ENCODE measurements around the gene LAMB1.

LAMB1 gene

DNA sequence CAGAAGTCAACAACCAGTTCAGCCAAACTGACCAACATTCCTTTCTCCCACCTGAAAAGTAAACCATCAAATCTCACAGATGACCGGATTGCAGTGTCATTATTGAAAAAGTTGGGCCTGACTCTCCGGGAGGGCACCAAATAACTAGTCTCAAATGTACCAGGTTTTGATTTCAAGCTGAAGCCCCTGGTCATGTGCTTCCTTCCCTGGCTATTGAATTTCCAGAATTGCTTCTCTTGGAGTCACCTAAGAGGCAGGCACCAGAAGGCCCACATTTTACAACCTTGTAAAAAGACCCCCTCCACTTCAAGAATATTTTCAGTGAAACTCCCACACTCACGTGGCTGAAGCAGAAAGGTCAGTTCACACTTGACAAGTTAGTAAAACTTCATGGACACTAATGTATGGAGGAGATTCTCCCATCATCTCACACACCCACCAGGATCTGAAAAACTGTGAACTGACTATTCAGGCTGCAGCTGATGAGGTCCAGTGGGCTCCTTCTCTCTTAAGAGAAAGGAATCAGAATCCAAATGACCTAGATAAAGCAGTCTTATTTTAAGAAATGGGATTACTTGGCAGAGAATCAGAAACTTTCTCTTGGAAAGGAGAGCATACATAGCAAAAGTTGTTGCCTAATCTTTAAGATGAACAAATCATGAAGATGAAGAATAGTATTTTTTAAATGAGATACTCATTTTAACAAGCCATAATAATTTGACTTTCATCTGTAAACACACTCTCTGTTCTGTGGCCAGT lies 58.4 kb downstream of the LAMB1 start:
- no peak for TF ChIP-seq POLR2A (IDR thresholded peaks at IDR 0.05; ENCODE audit: low read depth, low read length)
- no peak for TF ChIP-seq SPI1 (IDR thresholded peaks at IDR 0.05; ENCODE audit: low read depth, low read length)
- TF ChIP-seq POU2F2 (IDR thresholded peaks at IDR 0.05; ENCODE audit: low read depth, low read length) = no peak
- TF ChIP-seq POLR2AphosphoS5 (IDR thresholded peaks at IDR 0.05; ENCODE audit: low read depth, low read length) = no peak
- TF ChIP-seq TAF1 (IDR thresholded peaks at IDR 0.05; ENCODE audit: low read depth, low read length) = no peak
- TF ChIP-seq PAX5 (IDR thresholded peaks at IDR 0.05; ENCODE audit: insufficient read depth, low read length, severe bottlenecking) = no peak
- DNase-seq (ENCODE audit: insufficient read length, low spot score) (no peak), FAIRE-seq (no peak)

DNA sequence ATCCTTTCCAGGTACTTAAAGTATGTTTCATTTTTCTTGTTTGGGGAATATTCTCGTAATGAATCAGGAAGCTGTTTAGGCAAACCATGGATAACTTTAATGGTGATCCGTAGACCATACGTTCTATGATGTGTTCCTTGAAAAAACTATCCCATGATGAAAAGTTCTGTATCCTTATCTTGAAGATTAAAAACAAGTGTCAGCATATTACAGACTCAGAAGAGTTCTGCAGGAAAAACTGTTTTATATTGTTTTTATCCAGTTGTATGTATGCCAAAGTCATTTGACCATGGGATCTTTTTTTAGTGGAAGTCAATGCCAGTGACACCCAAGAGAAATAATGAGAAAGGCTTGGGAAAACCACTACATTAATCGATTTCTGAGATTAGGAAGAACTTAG lies 59.9 kb downstream of the LAMB1 start:
- FAIRE-seq (no peak), DNase-seq (ENCODE audit: insufficient read length, low spot score) (no peak)
- no peak for TF ChIP-seq TAF1 (IDR thresholded peaks at IDR 0.05; ENCODE audit: low read depth, low read length)
- no peak for TF ChIP-seq POLR2A (IDR thresholded peaks at IDR 0.05; ENCODE audit: low read depth, low read length)
- no peak for TF ChIP-seq PAX5 (IDR thresholded peaks at IDR 0.05; ENCODE audit: insufficient read depth, low read length, severe bottlenecking)
- TF ChIP-seq SPI1 (IDR thresholded peaks at IDR 0.05; ENCODE audit: low read depth, low read length) = no peak
- no peak for TF ChIP-seq POLR2AphosphoS5 (IDR thresholded peaks at IDR 0.05; ENCODE audit: low read depth, low read length)
- no peak for TF ChIP-seq POU2F2 (IDR thresholded peaks at IDR 0.05; ENCODE audit: low read depth, low read length)

DNA sequence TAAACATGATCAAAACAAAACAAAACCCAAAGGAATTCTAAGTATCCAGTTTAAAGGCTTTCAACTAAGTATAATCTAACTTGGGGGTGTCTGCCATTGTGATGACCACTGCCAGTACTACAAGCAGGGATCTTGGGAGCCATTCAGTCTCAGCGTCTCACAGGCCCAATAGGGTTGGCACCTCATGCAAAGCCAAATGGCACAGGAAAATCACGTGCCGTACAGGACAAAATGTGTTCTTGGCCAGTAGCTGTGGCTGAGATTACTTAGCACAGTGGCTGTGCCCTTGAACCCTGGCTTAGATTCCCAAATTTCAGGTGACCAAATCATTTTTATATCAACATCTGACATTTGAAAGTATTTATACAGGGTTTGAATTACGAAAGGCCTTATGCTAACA lies 62.0 kb downstream of the LAMB1 start:
- FAIRE-seq (no peak), DNase-seq (ENCODE audit: insufficient read length, low spot score) (no peak)
- no peak for TF ChIP-seq TAF1 (IDR thresholded peaks at IDR 0.05; ENCODE audit: low read depth, low read length)
- no peak for TF ChIP-seq POLR2A (IDR thresholded peaks at IDR 0.05; ENCODE audit: low read depth, low read length)
- no peak for TF ChIP-seq POU2F2 (IDR thresholded peaks at IDR 0.05; ENCODE audit: low read depth, low read length)
- no peak for TF ChIP-seq SPI1 (IDR thresholded peaks at IDR 0.05; ENCODE audit: low read depth, low read length)
- TF ChIP-seq PAX5 (IDR thresholded peaks at IDR 0.05; ENCODE audit: insufficient read depth, low read length, severe bottlenecking) = no peak
- TF ChIP-seq POLR2AphosphoS5 (IDR thresholded peaks at IDR 0.05; ENCODE audit: low read depth, low read length) = no peak

DNA sequence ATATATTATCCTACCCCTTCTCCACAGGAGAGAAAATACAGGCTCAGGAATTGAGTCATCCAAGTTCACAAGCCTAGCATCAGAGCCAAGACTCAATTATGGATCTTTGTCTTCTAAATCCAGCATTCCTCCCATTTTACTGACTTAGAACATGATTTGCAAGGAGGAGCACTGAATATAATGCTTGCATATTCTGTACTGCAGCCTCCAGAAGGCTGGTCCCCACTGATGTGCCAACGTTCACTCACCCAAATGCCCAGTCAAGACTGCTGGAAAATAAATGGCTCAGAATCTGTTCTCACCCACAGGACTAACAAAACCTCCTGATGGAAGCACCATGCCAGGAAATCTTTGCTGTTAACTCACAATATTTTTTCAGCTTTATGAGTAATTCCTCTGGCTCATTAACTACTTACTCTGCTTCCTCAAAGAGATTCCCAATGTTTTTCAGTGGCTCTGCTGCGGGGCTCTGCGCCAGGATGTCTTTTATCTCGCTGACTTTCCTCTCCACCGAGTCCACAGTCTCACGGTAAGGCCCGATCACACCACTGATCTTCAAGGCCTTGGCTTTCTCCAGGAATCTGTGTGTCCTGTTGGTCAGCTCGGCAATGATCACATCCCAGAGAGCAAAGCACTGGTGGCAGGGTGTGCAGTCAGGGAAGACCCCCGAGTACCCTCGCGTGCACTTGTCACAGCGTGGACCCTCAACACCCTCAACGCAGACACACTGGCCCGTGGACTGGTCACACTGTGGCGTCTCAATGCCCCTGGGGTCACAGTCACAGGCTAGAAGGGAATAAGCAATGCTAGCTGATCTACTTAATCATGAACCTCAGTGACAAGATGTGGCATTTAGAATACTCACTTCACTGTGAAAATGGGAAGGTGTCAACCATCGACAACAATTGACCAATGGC lies 63.1 kb downstream of the LAMB1 start:
- DNase-seq (ENCODE audit: insufficient read length, low spot score) (no peak), FAIRE-seq (no peak)
- TF ChIP-seq PAX5 (IDR thresholded peaks at IDR 0.05; ENCODE audit: insufficient read depth, low read length, severe bottlenecking) (no peak), POLR2A (IDR thresholded peaks at IDR 0.05; ENCODE audit: low read depth, low read length) (no peak), TAF1 (IDR thresholded peaks at IDR 0.05; ENCODE audit: low read depth, low read length) (no peak), SPI1 (IDR thresholded peaks at IDR 0.05; ENCODE audit: low read depth, low read length) (no peak), POLR2AphosphoS5 (IDR thresholded peaks at IDR 0.05; ENCODE audit: low read depth, low read length) (no peak), POU2F2 (IDR thresholded peaks at IDR 0.05; ENCODE audit: low read depth, low read length) (no peak)

DNA sequence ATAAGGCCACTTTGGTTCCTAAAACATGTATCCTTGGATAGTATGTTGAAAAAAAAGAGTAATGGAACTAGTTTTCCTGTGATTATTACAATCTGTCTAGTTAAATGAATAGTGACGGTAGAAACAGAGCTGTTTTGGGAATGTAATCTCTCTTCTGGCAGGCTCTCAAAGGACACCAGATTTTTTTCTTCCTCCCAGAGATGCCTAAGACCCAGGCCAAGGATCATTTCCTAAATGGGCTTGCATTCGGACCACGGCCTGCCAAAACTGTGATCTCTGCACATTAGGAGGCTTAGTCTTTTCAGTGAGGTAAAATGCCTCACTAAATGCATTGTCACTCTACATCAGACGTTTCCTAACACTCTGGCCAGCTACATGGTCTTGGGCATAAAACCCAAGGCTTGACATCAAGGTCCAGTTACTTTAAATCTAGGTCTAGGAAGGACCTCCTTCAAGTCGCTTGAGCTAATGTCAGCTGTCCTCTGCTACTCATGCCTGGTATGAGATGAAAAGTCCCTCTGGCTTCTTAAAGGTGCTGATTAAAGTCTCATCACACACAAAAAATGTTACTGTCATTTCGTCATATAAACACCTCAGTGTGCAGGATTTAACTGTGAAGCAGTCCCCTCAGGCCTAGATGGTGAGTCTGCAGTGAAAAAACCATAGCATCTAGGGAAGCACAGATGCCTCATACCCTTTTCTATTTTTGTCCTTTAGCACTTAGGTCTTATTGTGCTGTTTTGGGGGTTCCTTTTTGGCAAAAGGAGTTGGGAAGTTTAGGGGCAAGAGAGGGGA lies 64.3 kb downstream of the LAMB1 start:
- TF ChIP-seq POLR2AphosphoS5 (IDR thresholded peaks at IDR 0.05; ENCODE audit: low read depth, low read length) = no peak
- TF ChIP-seq SPI1 (IDR thresholded peaks at IDR 0.05; ENCODE audit: low read depth, low read length) = no peak
- no peak for TF ChIP-seq POU2F2 (IDR thresholded peaks at IDR 0.05; ENCODE audit: low read depth, low read length)
- no peak for TF ChIP-seq TAF1 (IDR thresholded peaks at IDR 0.05; ENCODE audit: low read depth, low read length)
- TF ChIP-seq PAX5 (IDR thresholded peaks at IDR 0.05; ENCODE audit: insufficient read depth, low read length, severe bottlenecking) = no peak
- no peak for TF ChIP-seq POLR2A (IDR thresholded peaks at IDR 0.05; ENCODE audit: low read depth, low read length)

DNA sequence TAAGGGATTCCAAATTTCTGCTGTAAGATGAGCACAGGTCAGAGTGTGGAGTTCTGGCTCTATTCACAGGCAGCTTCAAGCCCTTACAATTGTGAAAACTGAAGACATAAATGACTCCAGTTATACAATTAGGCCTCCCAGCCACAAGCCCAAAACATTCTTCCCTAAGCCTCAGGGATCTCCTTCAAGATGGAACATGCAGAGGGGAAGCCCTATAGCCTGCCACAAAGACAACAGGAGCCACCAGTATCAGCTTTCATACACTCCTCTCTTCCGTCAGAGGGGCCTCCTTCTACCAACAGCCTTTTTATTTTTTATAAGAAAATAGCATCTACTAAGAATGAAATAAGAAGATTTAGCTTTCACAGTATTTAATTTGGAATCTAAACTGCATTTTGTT lies 65.4 kb downstream of the LAMB1 start:
- TF ChIP-seq SPI1 (IDR thresholded peaks at IDR 0.05; ENCODE audit: low read depth, low read length) (no peak), POU2F2 (IDR thresholded peaks at IDR 0.05; ENCODE audit: low read depth, low read length) (no peak), POLR2AphosphoS5 (IDR thresholded peaks at IDR 0.05; ENCODE audit: low read depth, low read length) (no peak), PAX5 (IDR thresholded peaks at IDR 0.05; ENCODE audit: insufficient read depth, low read length, severe bottlenecking) (no peak), TAF1 (IDR thresholded peaks at IDR 0.05; ENCODE audit: low read depth, low read length) (no peak), POLR2A (IDR thresholded peaks at IDR 0.05; ENCODE audit: low read depth, low read length) (no peak)
- FAIRE-seq = no peak
- DNase-seq (ENCODE audit: insufficient read length, low spot score) = no peak

More for the DNA sequence above, 64.3 kb downstream of the LAMB1 start:
- FAIRE-seq (no peak), DNase-seq (ENCODE audit: insufficient read length, low spot score) (no peak)

DNA sequence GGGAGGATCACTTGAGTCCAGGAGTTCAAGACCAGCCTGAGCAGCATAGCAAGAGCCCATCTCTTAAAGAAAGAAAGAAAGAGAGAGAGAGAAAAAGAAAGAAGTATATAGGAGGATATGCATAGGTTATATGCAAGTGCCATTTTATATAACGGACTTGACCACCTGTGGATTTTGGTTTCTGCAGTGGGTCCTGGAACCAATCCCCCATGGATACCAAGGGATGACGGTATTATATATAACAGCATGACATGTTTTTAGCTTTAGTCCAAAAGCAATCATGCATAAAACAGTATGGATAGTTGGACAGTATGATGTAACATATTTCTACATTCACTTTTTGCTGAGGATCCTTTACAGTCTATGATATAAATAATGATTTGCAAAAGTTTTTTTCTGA lies 66.6 kb downstream of the LAMB1 start:
- no peak for DNase-seq (ENCODE audit: insufficient read length, low spot score)
- FAIRE-seq = no peak
- TF ChIP-seq POLR2AphosphoS5 (IDR thresholded peaks at IDR 0.05; ENCODE audit: low read depth, low read length) (no peak), TAF1 (IDR thresholded peaks at IDR 0.05; ENCODE audit: low read depth, low read length) (no peak), SPI1 (IDR thresholded peaks at IDR 0.05; ENCODE audit: low read depth, low read length) (no peak), POU2F2 (IDR thresholded peaks at IDR 0.05; ENCODE audit: low read depth, low read length) (no peak), PAX5 (IDR thresholded peaks at IDR 0.05; ENCODE audit: insufficient read depth, low read length, severe bottlenecking) (no peak), POLR2A (IDR thresholded peaks at IDR 0.05; ENCODE audit: low read depth, low read length) (no peak)

DNA sequence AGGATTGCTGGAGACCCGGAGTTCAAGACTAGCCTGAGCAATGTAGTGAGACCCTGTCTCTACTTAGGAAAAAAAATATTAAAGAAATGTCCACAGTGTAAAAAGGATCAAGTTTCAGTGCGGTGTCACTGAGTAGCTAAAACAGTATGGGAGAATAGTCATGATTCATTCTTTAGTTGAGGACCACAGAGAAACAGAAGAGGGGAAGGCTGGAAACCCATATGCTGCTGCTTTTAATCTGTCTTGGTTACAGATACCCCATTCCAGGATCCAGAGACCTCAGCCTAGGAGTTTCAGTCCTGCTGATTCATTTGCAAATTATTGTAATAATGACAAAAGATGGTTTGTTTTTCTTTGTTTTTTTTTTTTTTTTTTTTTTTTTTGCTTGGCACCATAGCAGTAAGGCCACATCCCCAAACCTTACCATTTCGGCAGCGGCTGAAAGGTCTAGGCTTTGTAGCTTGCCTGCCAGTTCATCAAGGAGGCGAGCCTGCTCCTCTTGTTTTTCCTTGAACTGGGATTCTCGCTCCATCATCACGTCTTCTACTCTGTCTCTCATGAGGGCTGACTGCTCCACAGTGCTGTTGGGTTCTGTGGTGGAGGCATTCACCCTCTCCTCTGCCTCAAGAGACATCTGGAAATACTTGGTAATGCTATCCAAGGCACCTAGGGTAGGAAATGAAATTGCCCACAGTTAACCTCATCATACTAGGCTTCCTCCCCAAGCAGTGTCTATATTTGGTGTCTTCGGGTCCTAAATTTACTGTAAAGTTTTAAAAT lies 67.8 kb downstream of the LAMB1 start:
- DNase-seq (ENCODE audit: insufficient read length, low spot score) = no peak
- TF ChIP-seq POLR2A (IDR thresholded peaks at IDR 0.05; ENCODE audit: low read depth, low read length) (no peak), SPI1 (IDR thresholded peaks at IDR 0.05; ENCODE audit: low read depth, low read length) (no peak), PAX5 (IDR thresholded peaks at IDR 0.05; ENCODE audit: insufficient read depth, low read length, severe bottlenecking) (no peak), POLR2AphosphoS5 (IDR thresholded peaks at IDR 0.05; ENCODE audit: low read depth, low read length) (no peak), TAF1 (IDR thresholded peaks at IDR 0.05; ENCODE audit: low read depth, low read length) (no peak), POU2F2 (IDR thresholded peaks at IDR 0.05; ENCODE audit: low read depth, low read length) (no peak)
- no peak for FAIRE-seq
